HepG2 (cell line): ENCODE results near the gene PLOD2. TPM values are rescaled to one million over a fixed set of nuclear protein-coding genes. Genes with fewer than 3 reads are reported as not detected.

Experiments used
- ATAC-seq: fragments of 200-7000 bp; cut with Tn5 transposase; 3 replicates; pipeline ENCODE4 v1.9.1; 2020; ENCODE audit warnings: mild to moderate bottlenecking, moderate library complexity
- BruUV-seq: library from RNA; stranded (reverse); fragments of 400-500 nt; replicated peaks from 2 replicates; lab custom pipeline; 2021; lab: Mats Ljungman, UMichigan
- CTCF ChIA-PET: fragments of 300-600 bp; formaldehyde crosslinking; extraction: SDS; loops from one replicate; lab custom pipeline; 2021; ENCODE audit warnings: low total read pairs, inconsistent platforms, low intra/inter-chr PET ratio; lab: Yijun Ruan, JAX
- POLR2A ChIA-PET: fragments of 350-600 bp; sonication (Branson Sonifier 250); formaldehyde crosslinking; loops from one replicate; lab custom pipeline; 2020; ENCODE audit warnings: antibody characterized with exemption, inconsistent platforms; lab: Yijun Ruan, JAX
- DNase-seq: peaks from one replicate; pipeline ENCODE4 v3.0.0-alpha.2; 2015; ENCODE audit warnings: low spot score
- FAIRE-seq: peaks from 3 replicates; lab custom pipeline; 2011; peaks lifted over from hg19 to GRCh38; lab: Jason Lieb, UNC
- H2AFZ ChIP-seq: one replicate; pipeline ENCODE4 v1.6.1; 2011; ENCODE audit warnings: low read length, inconsistent platforms
- H3K27ac ChIP-seq: fragments of 300-600 bp; 3 replicates; pipeline ENCODE4 v1.8.0; 2011; ENCODE audit warnings: mixed run types, mild to moderate bottlenecking, mixed read lengths, low read length, inconsistent platforms; ENCODE audit not compliant: insufficient read depth; ENCODE audit errors: extremely low read length
- H3K27me3 ChIP-seq, 2 experiments: fragments of 200-600 bp in 1 of 2; 2 replicates in 1 of 2; 3 replicates in 1 of 2; pipeline versions ENCODE4 v1.6.0 to v1.8.0; 2011; ENCODE audit warnings: low read length in 2 of 2, mild to moderate bottlenecking in 2 of 2, moderate library complexity in 2 of 2, inconsistent platforms in 1 of 2; ENCODE audit not compliant: insufficient read depth in 2 of 2, control insufficient read depth in 1 of 2
- H3K36me3 ChIP-seq, 2 experiments: fragments of 200-600 bp in 1 of 2; replicated peaks in 1 of 2; 2 replicates in 1 of 2; 3 replicates in 1 of 2; pipeline versions ENCODE4 v1.5.1 to v1.8.0; 2011; ENCODE audit warnings: low read length in 2 of 2, inconsistent platforms in 1 of 2; ENCODE audit not compliant: insufficient read depth in 2 of 2, control insufficient read depth in 1 of 2
- H3K4me1 ChIP-seq: 2 replicates; pipeline ENCODE4 v1.5.1; 2012; ENCODE audit warnings: low read length, inconsistent platforms; ENCODE audit not compliant: insufficient read depth
- H3K4me2 ChIP-seq: 2 replicates; pipeline ENCODE4 v1.6.0; 2011; ENCODE audit warnings: low read depth, low read length, inconsistent platforms
- H3K4me3 ChIP-seq, 3 experiments: fragments of 200-600 bp in 1 of 3; sonication (generic), shearing (Covaris generic) in 1 of 3; replicated peaks in 1 of 3; 2 replicates each; pipeline ENCODE4 v1.5.1; 2011 to 2016; ENCODE audit warnings: low read length in 3 of 3, inconsistent platforms in 2 of 3, low read depth in 2 of 3, mild to moderate bottlenecking in 2 of 3, control low read depth in 1 of 3, mixed read lengths in 1 of 3; ENCODE audit not compliant: insufficient read depth in 1 of 3
- H3K79me2 ChIP-seq: one replicate; pipeline ENCODE4 v1.6.1; 2011; ENCODE audit warnings: low read length, inconsistent platforms; ENCODE audit not compliant: insufficient read depth
- H3K9ac ChIP-seq: 2 replicates; pipeline ENCODE4 v1.6.0; 2011; ENCODE audit warnings: mild to moderate bottlenecking, low read depth, low read length, inconsistent platforms; ENCODE audit not compliant: insufficient read depth
- H3K9me3 ChIP-seq: 2 replicates; pipeline ENCODE4 v1.5.1; 2012; ENCODE audit warnings: mild to moderate bottlenecking, low read length
- H4K20me1 ChIP-seq: 2 replicates; pipeline ENCODE4 v1.6.0; 2011; ENCODE audit warnings: inconsistent platforms, mild to moderate bottlenecking, low read length, moderate library complexity; ENCODE audit not compliant: insufficient read depth
- BRF2 ChIP-seq: sonication (generic); formaldehyde crosslinking; IDR thresholded peaks from 2 replicates; pipeline ENCODE4 v1.8.1; 2022; ENCODE audit warnings: mild to moderate bottlenecking, missing genetic modification reagents
- CTCF ChIP-seq: sonication (generic); formaldehyde crosslinking; IDR thresholded peaks from 2 replicates; pipeline ENCODE4 v1.5.0; 2020; ENCODE audit warnings: mild to moderate bottlenecking, missing genetic modification reagents, moderate library complexity
- HES4 ChIP-seq: sonication (generic); formaldehyde crosslinking; IDR thresholded peaks from 2 replicates; pipeline ENCODE4 v1.9.0; 2021; ENCODE audit warnings: mild to moderate bottlenecking, missing genetic modification reagents, borderline replicate concordance
- HNRNPUL1 ChIP-seq: fragments of 200-400 bp; formaldehyde crosslinking; IDR thresholded peaks from 2 replicates; pipeline ENCODE4 v1.6.1; 2017; ENCODE audit warnings: low read depth, mild to moderate bottlenecking, low read length, moderate library complexity
- HOXD1 ChIP-seq: sonication (generic); formaldehyde crosslinking; IDR thresholded peaks from 2 replicates; pipeline ENCODE4 v1.5.0; 2020; ENCODE audit warnings: missing genetic modification reagents
- JARID2 ChIP-seq: sonication (generic); formaldehyde crosslinking; IDR thresholded peaks from 2 replicates; pipeline ENCODE4 v1.8.1; 2023; ENCODE audit warnings: missing genetic modification reagents, inconsistent platforms; ENCODE audit not compliant: insufficient replicate concordance
- LBX2 ChIP-seq: sonication (generic); formaldehyde crosslinking; IDR thresholded peaks from 2 replicates; pipeline ENCODE4 v1.5.0; 2020; ENCODE audit warnings: missing genetic modification reagents, mild to moderate bottlenecking, borderline replicate concordance
- PAX8 ChIP-seq: sonication (generic); formaldehyde crosslinking; IDR thresholded peaks from 2 replicates; pipeline ENCODE4 v1.8.0; 2022; ENCODE audit warnings: mild to moderate bottlenecking, missing genetic modification reagents, borderline replicate concordance
- WIZ ChIP-seq: sonication (generic); formaldehyde crosslinking; IDR thresholded peaks from 2 replicates; pipeline ENCODE4 v1.5.1; 2020; ENCODE audit warnings: mild to moderate bottlenecking, missing genetic modification reagents
- ZBTB21 ChIP-seq: sonication (generic); formaldehyde crosslinking; IDR thresholded peaks from 2 replicates; pipeline ENCODE4 v1.4.0; 2020; ENCODE audit warnings: missing genetic modification reagents
- ZBTB38 ChIP-seq: sonication (generic); formaldehyde crosslinking; IDR thresholded peaks from 2 replicates; pipeline ENCODE4 v1.5.1; 2020; ENCODE audit warnings: mild to moderate bottlenecking, missing genetic modification reagents
- ZMAT3 ChIP-seq: sonication (generic); formaldehyde crosslinking; conservative IDR thresholded peaks from 2 replicates; pipeline ENCODE4 v1.7.0; 2021; ENCODE audit warnings: missing genetic modification reagents
- ZMYM4 ChIP-seq: sonication (generic); formaldehyde crosslinking; IDR thresholded peaks from 2 replicates; pipeline ENCODE4 v1.8.1; 2023; ENCODE audit warnings: mild to moderate bottlenecking, missing genetic modification reagents
- ZNF30 ChIP-seq: sonication (generic); formaldehyde crosslinking; IDR thresholded peaks from 2 replicates; pipeline ENCODE4 v1.5.0; 2020; ENCODE audit warnings: mild to moderate bottlenecking, missing genetic modification reagents
- ZNF766 ChIP-seq: sonication (generic); formaldehyde crosslinking; IDR thresholded peaks from 2 replicates; pipeline ENCODE4 v1.5.0; 2020; ENCODE audit warnings: missing genetic modification reagents, borderline replicate concordance
- ZNF773 ChIP-seq: sonication (generic); formaldehyde crosslinking; IDR thresholded peaks from 2 replicates; pipeline ENCODE4 v1.4.0; 2020; ENCODE audit warnings: missing genetic modification reagents, borderline replicate concordance
- WGBS: methylation state at CpG from one replicate; pipeline ENCODE4 v1.1.6; 2017; ENCODE audit warnings: low lambda C conversion rate; 5-methylcytosine and 5-hydroxymethylcytosine counted together
- in situ Hi-C: cut with HindIII; loops from 2 replicates; pipeline ENCODE4 v1.10.0; 2017; ENCODE audit warnings: low pct_unique_long_range_greater_than_20kb; ENCODE audit not compliant: extremely low pct_ligation_motif_present
- intact Hi-C: fragments of 100-400 bp; cut with micrococcal nuclease; formaldehyde crosslinking; loops from one replicate; pipeline ENCODE4 v1.10.0; 2022; ENCODE audit not compliant: unreplicated experiment
- polyA plus RNA-seq, 8 experiments: library from polyadenylated mRNA; depleted of rRNA in 3 of 8; stranded (reverse) in 7 of 8; unstranded in 1 of 8; fragments of >200 nt; fragmentation: Illumina TruSeq in 4 of 8; extraction: Trizol in 4 of 8; gene quantifications; 2 replicates each; pipeline versions ENCODE4 v1.2.1 to v1.2.3, GENCODE V29; 2011 to 2016; ENCODE audit warnings: low read depth in 4 of 8, missing spikeins in 1 of 8, mixed read lengths in 1 of 8; ENCODE audit not compliant: insufficient read depth in 1 of 8
- total RNA-seq, 5 experiments: library from RNA; depleted of rRNA; stranded (reverse); fragments of >200 nt; fragmentation: Illumina TruSeq; extraction: Trizol; gene quantifications; 2 replicates each; pipeline ENCODE4 v1.2.3, GENCODE V29; 2016; ENCODE audit warnings: low read depth in 1 of 5
- TF ChIP-seq, protein P1 (sequence below): sonication (generic); formaldehyde crosslinking; IDR thresholded peaks from 2 replicates; pipeline ENCODE4 v1.4.0; 2020; ENCODE audit warnings: missing genetic modification reagents, borderline replicate concordance
- TF ChIP-seq, protein P2 (sequence below): sonication (generic); formaldehyde crosslinking; IDR thresholded peaks from 2 replicates; pipeline ENCODE4 v1.4.0; 2020; ENCODE audit warnings: missing genetic modification reagents
- TF ChIP-seq, protein P3 (sequence below): sonication (generic); formaldehyde crosslinking; IDR thresholded peaks from 2 replicates; pipeline ENCODE4 v1.5.0; 2020; ENCODE audit warnings: missing genetic modification reagents

The PLOD2 gene
- total and polyA plus RNA-seq, 2 of the 13 experiments (the other 11 are each of a cell fraction or from before 2014, with no cell fraction given), result 107 to 161 TPM

GRCh38 chr3:146110161-146110560 is 50.8 kb downstream of the PLOD2 start:
- intact Hi-C loops, result loop anchor here (1.0 kb wide), 1 partner anchor 49 kb away; no protein-coding TSS in a partner anchor
- H3K79me2 ChIP-seq, result peaks cover 9% of the 10 kb centered on the region
- POLR2A ChIA-PET, result interaction anchor here (1.5 kb wide), 1 partner anchor 51 kb away, joined by 3 read pairs; the partner anchor contains the start of gene PLOD2
- no peak overlapping the region for H2AFZ ChIP-seq
- no peak overlapping the region for H3K4me2 ChIP-seq
- FAIRE-seq, result no peak
- no peak for ATAC-seq
- H3K9me3 ChIP-seq, result no peaks in the 10 kb centered on the region
- no peak overlapping the region for H3K9ac ChIP-seq
- DNase-seq, result peak; percentile 35
- CTCF ChIA-PET, result no interaction called here
- no peaks in the 10 kb centered on the region for H3K27me3 ChIP-seq
- H3K27ac ChIP-seq, result no peak overlapping the region
- peaks cover 5% of the 10 kb centered on the region; the same call in 1 of the 2 replicates for H4K20me1 ChIP-seq
- H3K36me3 ChIP-seq, result peaks cover 6 to 33% of the 10 kb centered on the region in 2 experiments
- peaks cover 52% of the 10 kb centered on the region for H3K4me1 ChIP-seq
- H3K4me3 ChIP-seq, result no peak overlapping the region
- 85% methylated on average over 1 of the region's 1 CpG for WGBS
- no TSS peak for BruUV-seq
- in situ Hi-C loops, result no loop called here
- TF ChIP-seq ZMYM4 (CRISPR knock-in tag) (no peak), ZNF766 (CRISPR knock-in tag) (no peak), HES4 (no peak), CTCF (CRISPR knock-in tag) (no peak), HOXD1 (no peak), ZMAT3 (no peak), JARID2 (CRISPR knock-in tag) (no peak), ZNF30 (CRISPR knock-in tag) (no peak), WIZ (no peak), HNRNPUL1 (no peak), ZBTB21 (CRISPR knock-in tag) (no peak), LBX2 (CRISPR knock-in tag) (no peak), BRF2 (no peak), ZNF773 (CRISPR knock-in tag) (no peak), ZBTB38 (CRISPR knock-in tag) (no peak), PAX8 (CRISPR knock-in tag) (no peak)
- TF ChIP-seq, protein P1, sequence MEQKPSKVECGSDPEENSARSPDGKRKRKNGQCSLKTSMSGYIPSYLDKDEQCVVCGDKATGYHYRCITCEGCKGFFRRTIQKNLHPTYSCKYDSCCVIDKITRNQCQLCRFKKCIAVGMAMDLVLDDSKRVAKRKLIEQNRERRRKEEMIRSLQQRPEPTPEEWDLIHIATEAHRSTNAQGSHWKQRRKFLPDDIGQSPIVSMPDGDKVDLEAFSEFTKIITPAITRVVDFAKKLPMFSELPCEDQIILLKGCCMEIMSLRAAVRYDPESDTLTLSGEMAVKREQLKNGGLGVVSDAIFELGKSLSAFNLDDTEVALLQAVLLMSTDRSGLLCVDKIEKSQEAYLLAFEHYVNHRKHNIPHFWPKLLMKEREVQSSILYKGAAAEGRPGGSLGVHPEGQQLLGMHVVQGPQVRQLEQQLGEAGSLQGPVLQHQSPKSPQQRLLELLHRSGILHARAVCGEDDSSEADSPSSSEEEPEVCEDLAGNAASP (CRISPR knock-in tag), result no peak
- TF ChIP-seq, protein P2, sequence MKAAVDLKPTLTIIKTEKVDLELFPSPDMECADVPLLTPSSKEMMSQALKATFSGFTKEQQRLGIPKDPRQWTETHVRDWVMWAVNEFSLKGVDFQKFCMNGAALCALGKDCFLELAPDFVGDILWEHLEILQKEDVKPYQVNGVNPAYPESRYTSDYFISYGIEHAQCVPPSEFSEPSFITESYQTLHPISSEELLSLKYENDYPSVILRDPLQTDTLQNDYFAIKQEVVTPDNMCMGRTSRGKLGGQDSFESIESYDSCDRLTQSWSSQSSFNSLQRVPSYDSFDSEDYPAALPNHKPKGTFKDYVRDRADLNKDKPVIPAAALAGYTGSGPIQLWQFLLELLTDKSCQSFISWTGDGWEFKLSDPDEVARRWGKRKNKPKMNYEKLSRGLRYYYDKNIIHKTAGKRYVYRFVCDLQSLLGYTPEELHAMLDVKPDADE (CRISPR knock-in tag), result no peak
- TF ChIP-seq, protein P3, sequence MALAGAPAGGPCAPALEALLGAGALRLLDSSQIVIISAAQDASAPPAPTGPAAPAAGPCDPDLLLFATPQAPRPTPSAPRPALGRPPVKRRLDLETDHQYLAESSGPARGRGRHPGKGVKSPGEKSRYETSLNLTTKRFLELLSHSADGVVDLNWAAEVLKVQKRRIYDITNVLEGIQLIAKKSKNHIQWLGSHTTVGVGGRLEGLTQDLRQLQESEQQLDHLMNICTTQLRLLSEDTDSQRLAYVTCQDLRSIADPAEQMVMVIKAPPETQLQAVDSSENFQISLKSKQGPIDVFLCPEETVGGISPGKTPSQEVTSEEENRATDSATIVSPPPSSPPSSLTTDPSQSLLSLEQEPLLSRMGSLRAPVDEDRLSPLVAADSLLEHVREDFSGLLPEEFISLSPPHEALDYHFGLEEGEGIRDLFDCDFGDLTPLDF (CRISPR knock-in tag), result no peak
